Occipital lobe (tissue), 1 donor: Measurements from ENCODE around the gene TMEM41A. TPM values are rescaled to one million over a fixed set of nuclear protein-coding genes. Genes with fewer than 3 reads are reported as not detected.

Experiments used
- total RNA-seq: library from RNA; depleted of rRNA; stranded (reverse); fragments of >200 nt; gene quantifications from one replicate; pipeline ENCODE4 v1.2.3, GENCODE V29; 2014

The TMEM41A gene
- total RNA-seq, 1 donor from 2014 or later = 12.9 TPM

Other genes starting within 250 kb of the TMEM41A start
- gene EHHADH, start 245.0 kb downstream of the TMEM41A start, total RNA-seq = 1.4 TPM
- 46.8 TPM for gene MAP3K13, start 135.9 kb downstream of the TMEM41A start, total RNA-seq
- not detected for gene LIPH, start 53.6 kb upstream of the TMEM41A start, total RNA-seq
- gene SENP2, start 87.3 kb upstream of the TMEM41A start, total RNA-seq = 43.5 TPM